ENCODE measurements around the gene H19.

Gene H19

DNA sequence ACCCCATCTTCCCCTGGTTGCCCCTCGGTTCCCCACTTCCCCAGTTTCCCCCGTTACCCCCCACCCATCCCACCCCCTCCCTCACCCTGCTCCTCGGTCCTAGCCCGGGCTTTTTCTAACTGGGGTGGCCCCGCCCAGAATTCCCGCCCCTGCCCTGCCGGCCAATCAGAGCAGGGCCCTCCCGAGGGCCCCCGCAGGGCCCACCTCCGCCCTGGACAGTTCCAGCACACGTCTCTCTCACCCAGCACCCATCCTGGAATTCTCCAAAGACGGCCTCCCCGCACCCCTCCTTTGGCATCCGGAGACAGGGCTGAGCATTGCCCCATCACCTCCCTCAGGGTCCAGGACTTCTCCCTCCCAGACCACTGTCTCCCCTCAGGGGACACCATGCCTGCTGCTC lies at the start of gene H19:
Gene H19, minus strand, starts transcription at position 88 of the 400 bp plus-strand sequence.
- H3K36me3 ChIP-seq: no peaks in the 10 kb centered on the region
- no peak for DNase-seq
- H3K9me3 ChIP-seq (ENCODE audit: severe bottlenecking): no peaks in the 10 kb centered on the region
- no peak within 1 kb of the TSS for H3K4me3 ChIP-seq (ENCODE audit: low read depth, low read length)
- no peak for TF ChIP-seq CTCF (IDR thresholded peaks at IDR 0.05; ENCODE audit: low read depth, low read length)
- H3K27ac ChIP-seq: no peak within 1 kb of the TSS
- H3K27me3 ChIP-seq (ENCODE audit: insufficient read depth, low read depth, severe bottlenecking): no peaks in the 10 kb centered on the region

GRCh38 chr11:2041963-2042362 lies 44.3 kb upstream of the H19 start:
- no peak overlapping the region for H3K4me3 ChIP-seq (ENCODE audit: low read depth, low read length)
- DNase-seq: no peak
- TF ChIP-seq CTCF (IDR thresholded peaks at IDR 0.05; ENCODE audit: low read depth, low read length): no peak
- no peak overlapping the region for H3K27ac ChIP-seq
- H3K36me3 ChIP-seq: no peaks in the 10 kb centered on the region
- peaks cover 29% of the 10 kb centered on the region for H3K27me3 ChIP-seq (ENCODE audit: insufficient read depth, low read depth, severe bottlenecking)
- no peaks in the 10 kb centered on the region for H3K9me3 ChIP-seq (ENCODE audit: severe bottlenecking)

- H3K36me3 ChIP-seq: no peaks in the 10 kb centered on the region
- peaks cover 21% of the 10 kb centered on the region for H3K27me3 ChIP-seq (ENCODE audit: insufficient read depth, low read depth, severe bottlenecking)
- no peak for TF ChIP-seq CTCF (IDR thresholded peaks at IDR 0.05; ENCODE audit: low read depth, low read length)
- H3K27ac ChIP-seq: no peak overlapping the region
- no peak for DNase-seq
- H3K4me3 ChIP-seq (ENCODE audit: low read depth, low read length): no peak overlapping the region
- no peaks in the 10 kb centered on the region for H3K9me3 ChIP-seq (ENCODE audit: severe bottlenecking)
Observed at GRCh38 chr11:2041153-2041552, 43.5 kb upstream of the H19 start.

- DNase-seq: no peak
- no peaks in the 10 kb centered on the region for H3K36me3 ChIP-seq
- H3K27me3 ChIP-seq (ENCODE audit: insufficient read depth, low read depth, severe bottlenecking): peaks cover 4% of the 10 kb centered on the region
- H3K27ac ChIP-seq: no peak overlapping the region
- H3K9me3 ChIP-seq (ENCODE audit: severe bottlenecking): no peaks in the 10 kb centered on the region
- TF ChIP-seq CTCF (IDR thresholded peaks at IDR 0.05; ENCODE audit: low read depth, low read length): no peak
- H3K4me3 ChIP-seq (ENCODE audit: low read depth, low read length): no peak overlapping the region
Observed at GRCh38 chr11:2039198-2039759, 41.6 kb upstream of the H19 start.

GRCh38 chr11:2036863-2037486 lies 39.3 kb upstream of the H19 start:
- Histone ChIP-seq H3K36me3 (no peaks in the 10 kb centered on the region), H3K9me3 (ENCODE audit: severe bottlenecking) (no peaks in the 10 kb centered on the region), H3K27ac (no peak overlapping the region), H3K4me3 (ENCODE audit: low read depth, low read length) (no peak overlapping the region), H3K27me3 (ENCODE audit: insufficient read depth, low read depth, severe bottlenecking) (no peaks in the 10 kb centered on the region)
- no peak for TF ChIP-seq CTCF (IDR thresholded peaks at IDR 0.05; ENCODE audit: low read depth, low read length)
- no peak for DNase-seq

GRCh38 chr11:2035382-2035781 lies 37.7 kb upstream of the H19 start:
- no peaks in the 10 kb centered on the region for H3K9me3 ChIP-seq (ENCODE audit: severe bottlenecking)
- no peak overlapping the region for H3K27ac ChIP-seq
- DNase-seq: no peak
- TF ChIP-seq CTCF (IDR thresholded peaks at IDR 0.05; ENCODE audit: low read depth, low read length): no peak
- no peaks in the 10 kb centered on the region for H3K27me3 ChIP-seq (ENCODE audit: insufficient read depth, low read depth, severe bottlenecking)
- no peaks in the 10 kb centered on the region for H3K36me3 ChIP-seq
- no peak overlapping the region for H3K4me3 ChIP-seq (ENCODE audit: low read depth, low read length)
